ENCODE measurements around the gene HSF5.

- no peak for TF ChIP-seq POLR2AphosphoS5 (IDR thresholded peaks at IDR 0.05)
- no peak for TF ChIP-seq CTCF (IDR thresholded peaks at IDR 0.05)
- TF ChIP-seq EP300 (IDR thresholded peaks at IDR 0.05) = no peak
- no peak for TF ChIP-seq POLR2A (IDR thresholded peaks at IDR 0.05; ENCODE audit: low read depth)
Observed at GRCh38 chr17:58534331-58534730, 46.1 kb upstream of the HSF5 start.

Data from esophagus muscularis mucosa (tissue), 4 donors.